GM12874 (cell line): ENCODE results near the gene PPM1H.

Experiments
- TF ChIP-seq, protein P1 (sequence below): IDR thresholded peaks from 2 replicates; pipeline ENCODE4 v1.5.1; 2011; ENCODE audit warnings: low read depth, mild to moderate bottlenecking, control low read depth, low read length, moderate library complexity; ENCODE audit not compliant: insufficient read depth

Gene PPM1H

DNA sequence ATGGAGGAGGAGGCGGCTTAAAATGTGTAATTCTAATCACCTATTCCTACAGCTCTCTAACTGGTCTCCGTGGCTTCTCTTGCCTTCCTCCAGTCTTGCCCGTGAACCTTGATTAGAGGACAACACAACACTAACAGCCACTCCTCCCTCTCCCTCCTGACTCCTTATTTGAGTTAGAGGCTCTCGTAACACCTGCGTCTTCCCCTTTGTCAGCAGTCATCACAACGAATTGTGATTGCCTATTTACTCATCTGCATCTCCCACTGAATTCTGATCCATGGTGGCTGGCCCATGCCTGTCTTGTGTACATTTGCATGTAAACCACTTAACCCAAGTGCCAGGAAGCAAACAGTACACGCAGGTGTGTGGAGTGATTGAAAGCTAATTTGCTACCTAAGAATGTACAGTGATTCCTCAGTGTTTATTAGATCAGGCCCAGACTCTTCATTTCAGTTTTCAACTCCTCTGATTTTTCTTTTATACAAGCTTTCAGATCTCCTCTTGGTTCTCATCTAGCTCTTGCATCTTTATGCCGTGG lies 313.8 kb downstream of the PPM1H start:
- TF ChIP-seq, protein P1, sequence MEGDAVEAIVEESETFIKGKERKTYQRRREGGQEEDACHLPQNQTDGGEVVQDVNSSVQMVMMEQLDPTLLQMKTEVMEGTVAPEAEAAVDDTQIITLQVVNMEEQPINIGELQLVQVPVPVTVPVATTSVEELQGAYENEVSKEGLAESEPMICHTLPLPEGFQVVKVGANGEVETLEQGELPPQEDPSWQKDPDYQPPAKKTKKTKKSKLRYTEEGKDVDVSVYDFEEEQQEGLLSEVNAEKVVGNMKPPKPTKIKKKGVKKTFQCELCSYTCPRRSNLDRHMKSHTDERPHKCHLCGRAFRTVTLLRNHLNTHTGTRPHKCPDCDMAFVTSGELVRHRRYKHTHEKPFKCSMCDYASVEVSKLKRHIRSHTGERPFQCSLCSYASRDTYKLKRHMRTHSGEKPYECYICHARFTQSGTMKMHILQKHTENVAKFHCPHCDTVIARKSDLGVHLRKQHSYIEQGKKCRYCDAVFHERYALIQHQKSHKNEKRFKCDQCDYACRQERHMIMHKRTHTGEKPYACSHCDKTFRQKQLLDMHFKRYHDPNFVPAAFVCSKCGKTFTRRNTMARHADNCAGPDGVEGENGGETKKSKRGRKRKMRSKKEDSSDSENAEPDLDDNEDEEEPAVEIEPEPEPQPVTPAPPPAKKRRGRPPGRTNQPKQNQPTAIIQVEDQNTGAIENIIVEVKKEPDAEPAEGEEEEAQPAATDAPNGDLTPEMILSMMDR: no peak

DNA sequence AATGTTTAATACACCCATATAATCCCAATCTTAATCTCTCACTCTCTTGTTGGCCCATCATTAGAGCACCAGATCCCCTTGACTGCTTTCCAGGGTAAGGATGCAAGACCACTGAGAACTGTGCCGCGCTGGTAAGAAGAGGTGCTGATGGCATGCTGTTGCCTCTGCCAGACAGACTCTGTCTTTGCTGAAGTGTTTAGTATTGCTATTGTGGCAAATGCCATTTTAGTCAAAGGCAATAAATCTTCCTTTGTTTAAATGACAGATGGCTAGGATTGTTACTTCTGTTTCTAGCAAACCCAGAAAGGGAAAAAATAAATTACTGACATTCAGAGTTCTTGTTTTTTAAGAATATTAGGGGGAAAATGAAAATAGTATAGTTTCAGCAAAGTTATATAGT lies 316.0 kb downstream of the PPM1H start:
- TF ChIP-seq, protein P1: no peak

- TF ChIP-seq, protein P1: no peak
These were observed 316.6 kb downstream of the PPM1H start for GRCh38 chr12:62618319-62618718.

DNA sequence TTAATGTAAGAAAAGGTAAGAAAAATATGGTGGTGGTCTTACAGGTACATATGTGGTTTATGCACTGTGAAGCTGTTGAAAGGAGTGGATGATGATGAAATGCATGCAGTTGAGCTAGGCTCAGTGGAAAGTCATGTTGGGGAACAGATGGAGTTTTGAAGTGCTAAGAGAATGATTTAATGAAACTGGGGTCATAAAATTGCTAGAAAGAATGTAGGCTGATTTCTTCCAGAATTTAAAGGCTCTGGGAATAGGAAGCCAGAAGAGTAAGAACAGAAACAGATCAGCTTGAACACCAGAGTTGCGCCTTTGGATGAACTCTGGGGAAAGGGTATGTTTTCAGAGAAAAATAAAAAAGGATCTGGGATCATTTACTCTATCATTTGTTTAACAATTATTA lies 321.9 kb downstream of the PPM1H start:
- TF ChIP-seq, protein P1: no peak

- TF ChIP-seq, protein P1: no peak
These were observed 328.3 kb downstream of the PPM1H start for GRCh38 chr12:62606654-62607053.

DNA sequence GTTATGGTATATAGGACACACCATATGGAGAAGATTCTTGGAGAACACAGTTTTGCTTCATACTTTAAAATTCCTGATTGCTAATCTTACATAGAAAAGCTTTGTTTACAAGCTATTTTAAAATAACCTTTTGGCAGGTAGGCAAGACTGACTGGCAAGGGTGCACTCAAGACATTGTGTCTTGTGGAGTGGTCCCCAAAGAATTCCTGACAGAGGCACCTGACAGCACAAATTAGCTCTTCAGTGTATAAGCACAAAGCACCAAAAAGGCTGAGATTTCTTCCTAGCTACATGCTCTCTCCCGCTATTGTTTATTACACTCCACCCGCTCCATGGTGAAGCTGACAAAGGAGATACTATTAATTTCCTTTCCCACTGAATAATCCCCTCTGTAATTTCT lies 329.0 kb downstream of the PPM1H start:
- TF ChIP-seq, protein P1: no peak

GRCh38 chr12:62604871-62605270 lies 330.1 kb downstream of the PPM1H start:
- TF ChIP-seq, protein P1: no peak
